CD4-positive, alpha-beta T cell treated with Interleukin-2 at 100 ng/mL for 4 hours (primary cell): ENCODE data around the gene BMX.

ENCODE experiments used
- DNase-seq: peaks from one replicate; pipeline ENCODE4 v3.0.0-alpha.2; 2020; ENCODE audit warnings: low spot score

BMX gene

GRCh38 chrX:15500497-15500966 is at the start of gene BMX:
Gene BMX (plus strand): TSS chrX:15500807. CDS start chrX:15508354, 7,547 bp downstream.
- no peak for DNase-seq

- no peak for DNase-seq
Measured at GRCh38 chrX:15451913-15452312, 48.7 kb upstream of the BMX start.

- DNase-seq, result no peak
Measured at GRCh38 chrX:15464704-15465103, 35.9 kb upstream of the BMX start.

- no peak for DNase-seq
Measured at GRCh38 chrX:15465347-15465746, 35.3 kb upstream of the BMX start.

- no peak for DNase-seq
Measured at GRCh38 chrX:15465896-15466651, 34.5 kb upstream of the BMX start.

- peak; percentile 0 for DNase-seq
Measured at GRCh38 chrX:15468036-15468435, 32.6 kb upstream of the BMX start.

- no peak for DNase-seq
Measured at GRCh38 chrX:15469613-15470012, 31.0 kb upstream of the BMX start.

GRCh38 chrX:15471028-15471427 is 29.6 kb upstream of the BMX start:
- DNase-seq, result peak; percentile 47

GRCh38 chrX:15472531-15472930 is 28.1 kb upstream of the BMX start:
- DNase-seq, result no peak

GRCh38 chrX:15474028-15474427 is 26.6 kb upstream of the BMX start:
- DNase-seq, result no peak

- no peak for DNase-seq
Measured at GRCh38 chrX:15475021-15475420, 25.6 kb upstream of the BMX start.

- no peak for DNase-seq
Measured at GRCh38 chrX:15475486-15475885, 25.1 kb upstream of the BMX start.

- DNase-seq, result no peak
Measured at GRCh38 chrX:15483891-15484290, 16.7 kb upstream of the BMX start.

- DNase-seq, result no peak
Measured at GRCh38 chrX:15492469-15492868, 8.1 kb upstream of the BMX start.

- DNase-seq, result peak; percentile 22
Measured at GRCh38 chrX:15493118-15493962, 7.3 kb upstream of the BMX start, which contains the start of gene PIR. Gene PIR (minus strand): TSS chrX:15493333. CDS start chrX:15491257, 2,076 bp downstream.

GRCh38 chrX:15495801-15496200 is 4.8 kb upstream of the BMX start:
- DNase-seq, result no peak

- DNase-seq, result no peak
Measured at GRCh38 chrX:15496824-15497223, 3.8 kb upstream of the BMX start.

- peak; percentile 53 for DNase-seq
Measured at GRCh38 chrX:15497865-15498264, 2.7 kb upstream of the BMX start.

GRCh38 chrX:15498741-15499140 is 1.9 kb upstream of the BMX start:
- DNase-seq, result no peak

- DNase-seq, result no peak
Measured at GRCh38 chrX:15499976-15500375, 631 bp upstream of the BMX start.

- no peak for DNase-seq
Measured at GRCh38 chrX:15501506-15501905, 899 bp downstream of the BMX start.

- no peak for DNase-seq
Measured at GRCh38 chrX:15504661-15505060, 4.1 kb downstream of the BMX start.

GRCh38 chrX:15505101-15505500 is 4.5 kb downstream of the BMX start:
- no peak for DNase-seq
